NCI-H2107 (cell line): ENCODE measurements around the gene PPAT.

Experiments
- DNase-seq: peaks from one replicate; lab custom pipeline; 2025; lab: John Stamatoyannopoulos, UW

PPAT gene

DNA sequence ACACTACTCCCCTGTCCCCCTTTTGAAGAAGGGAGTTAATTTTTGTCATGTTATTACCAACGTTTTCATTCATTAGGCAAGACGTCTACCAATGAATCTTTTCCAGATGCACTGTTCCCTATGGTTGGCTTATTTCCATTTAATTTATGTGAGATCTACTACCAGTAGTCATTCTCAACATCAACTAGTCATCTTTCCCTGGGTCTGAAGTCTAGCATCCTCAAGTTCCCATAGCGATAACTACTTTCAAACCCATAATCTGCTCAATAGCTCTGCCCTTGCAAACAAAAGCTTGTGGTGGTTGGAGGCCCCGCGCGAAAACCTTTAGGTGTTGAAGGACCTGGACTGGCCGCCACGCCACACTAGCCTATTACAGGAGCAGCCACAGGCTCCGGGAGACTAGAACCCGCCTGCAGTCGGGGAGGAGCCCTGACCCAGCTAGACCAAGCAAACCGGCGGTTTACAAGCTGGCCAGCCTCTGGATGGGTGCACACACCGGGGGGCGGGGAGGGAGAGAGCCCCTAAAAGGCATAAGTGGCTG, 746 bp downstream of the PPAT start:
- no peak for DNase-seq

DNA sequence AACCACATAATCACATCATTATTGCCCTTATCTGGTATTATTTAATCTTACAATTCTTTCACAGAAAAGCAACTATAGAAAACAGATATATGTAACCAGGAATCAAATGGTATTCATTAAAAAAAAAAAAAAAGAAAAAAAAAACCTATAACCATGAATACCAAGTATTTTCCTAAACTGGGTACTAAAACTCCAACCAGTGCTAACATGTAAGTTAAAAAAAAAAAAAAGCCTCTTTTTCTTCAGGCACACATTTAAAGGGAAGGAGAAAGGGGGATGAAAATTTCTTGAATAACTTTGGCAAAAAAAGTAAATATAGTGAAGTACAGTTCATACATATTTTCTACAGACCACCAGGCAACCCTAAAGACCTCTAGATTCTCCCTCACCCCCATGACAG, 2.1 kb downstream of the PPAT start:
- DNase-seq: no peak

DNA sequence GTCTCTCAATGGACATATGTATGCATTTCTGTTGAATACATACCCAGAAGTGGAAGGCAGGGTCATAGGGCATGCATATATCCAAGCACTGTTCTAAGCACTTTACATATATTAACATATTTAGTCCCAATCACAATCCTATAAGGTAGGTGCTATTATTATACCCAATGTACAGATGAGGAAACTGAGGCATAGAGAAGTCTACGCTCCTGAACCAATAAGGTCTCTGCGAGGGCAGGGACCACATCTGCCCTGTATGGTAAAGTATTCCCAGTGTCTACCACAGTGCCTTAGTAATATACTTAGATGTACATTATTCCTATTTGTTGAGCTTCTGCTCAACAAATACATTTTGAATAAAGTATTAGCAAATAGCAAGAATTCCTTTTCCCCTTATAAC, 5.2 kb downstream of the PPAT start:
- DNase-seq: no peak

DNA sequence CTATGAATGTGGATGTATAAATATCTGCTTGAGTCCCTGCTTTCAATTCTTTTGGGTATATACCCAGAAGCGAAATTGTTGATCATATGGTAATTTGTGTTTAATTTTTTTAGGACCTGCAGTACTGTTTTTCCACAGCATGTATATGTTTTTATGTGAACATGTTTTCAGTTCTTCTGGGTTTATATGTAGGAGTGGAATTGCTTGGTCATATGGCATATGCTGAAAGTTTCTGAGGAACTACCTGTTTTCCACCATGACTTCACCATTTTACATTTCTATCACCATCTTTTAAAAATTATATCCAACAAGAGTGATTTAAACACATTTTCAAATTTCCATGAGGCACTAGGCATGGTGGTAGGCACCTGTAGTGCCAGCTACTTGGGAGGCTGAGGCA, 8.2 kb downstream of the PPAT start:
- DNase-seq: no peak

DNA sequence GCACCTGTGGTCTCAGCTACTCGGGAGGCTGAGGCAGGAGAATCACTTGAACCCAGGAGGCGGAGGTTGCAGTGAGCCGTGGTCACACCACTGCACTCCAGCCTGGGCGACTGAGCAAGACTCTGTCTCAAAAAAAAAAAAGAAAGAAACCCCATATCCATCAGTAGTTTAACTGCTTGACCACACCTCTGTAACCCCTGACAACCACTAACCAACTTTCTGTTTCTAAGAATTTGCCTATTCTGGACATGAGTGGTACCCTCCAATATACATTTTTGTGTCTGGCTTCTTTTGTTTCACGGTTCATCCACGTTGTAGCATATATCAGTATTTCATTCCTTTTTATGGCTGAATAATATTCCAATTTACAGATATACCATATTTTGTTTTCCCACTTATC, 9.1 kb downstream of the PPAT start:
- no peak for DNase-seq

DNA sequence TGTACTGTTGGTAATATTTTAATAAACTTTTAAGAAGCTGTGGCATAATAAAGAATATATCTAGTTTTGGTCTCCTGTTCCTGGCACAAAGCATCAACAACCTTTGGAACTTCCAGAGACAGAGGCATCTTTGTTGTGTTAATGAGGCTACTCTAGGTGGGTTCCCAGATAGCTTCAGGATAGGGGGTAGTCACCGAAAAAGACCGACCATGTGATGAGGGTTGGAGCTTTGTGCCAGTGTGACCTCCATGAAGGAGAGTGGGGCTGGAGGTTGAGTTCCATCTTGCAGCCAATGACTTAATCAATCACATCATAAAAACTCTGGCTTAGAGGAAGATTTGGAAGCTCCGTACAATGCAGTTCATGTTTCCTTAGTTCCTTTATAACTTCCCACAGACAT, 9.9 kb downstream of the PPAT start:
- no peak for DNase-seq

DNA sequence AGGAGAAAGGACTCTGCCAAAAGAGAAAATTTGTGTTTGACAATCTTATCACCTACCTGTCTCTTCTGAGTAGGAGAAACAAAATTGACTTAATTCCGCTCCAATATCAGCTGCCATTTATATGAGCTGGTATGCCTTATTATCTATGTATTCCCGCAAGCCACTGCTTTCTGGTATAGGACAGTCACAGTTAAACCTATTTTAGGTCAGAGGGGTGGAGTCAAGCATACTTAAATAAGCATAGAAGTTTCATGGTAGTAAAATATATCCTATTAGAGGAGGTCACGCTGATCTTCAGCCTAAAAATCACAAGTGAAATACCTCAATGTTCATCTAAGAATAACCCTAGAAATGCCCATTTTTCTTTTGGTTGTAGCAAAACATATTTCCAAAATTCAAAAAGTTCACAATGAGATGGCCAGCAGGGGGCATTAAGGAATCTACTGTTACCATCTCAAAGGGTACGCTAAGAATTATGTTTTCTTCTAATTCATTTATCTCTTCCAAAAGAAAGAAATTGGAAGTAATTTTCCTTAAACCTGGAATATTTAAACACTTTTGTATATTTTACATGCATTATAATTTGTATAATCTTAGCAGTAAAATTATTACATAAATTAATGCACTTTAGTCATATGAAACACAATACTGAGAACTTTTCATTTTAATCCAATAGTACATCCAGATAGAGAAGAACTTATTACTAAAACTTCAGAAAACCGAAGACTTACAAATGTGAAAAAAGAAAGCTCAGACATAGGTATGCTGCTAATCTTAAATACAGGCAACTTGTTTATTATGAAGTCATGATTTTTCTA, 10.5 kb downstream of the PPAT start:
- no peak for DNase-seq

DNA sequence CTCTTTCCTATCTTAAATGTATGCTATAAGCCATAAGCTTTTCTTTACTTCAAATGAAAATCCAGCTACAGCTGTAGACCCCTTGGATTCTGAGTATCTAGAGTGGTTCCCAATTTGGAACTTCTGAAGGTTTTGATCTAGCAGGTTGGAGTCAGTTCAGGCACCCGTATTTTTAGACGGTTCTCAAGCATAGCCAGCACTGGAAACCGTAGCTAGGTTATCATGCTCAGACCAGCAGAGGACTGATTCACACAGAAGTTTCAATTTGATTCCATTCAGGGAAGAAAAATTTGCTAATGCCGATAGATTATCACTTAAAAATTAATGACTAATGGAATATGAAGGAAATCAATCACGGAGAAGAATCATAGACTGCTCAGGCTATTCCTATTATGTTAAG, 11.2 kb downstream of the PPAT start:
- DNase-seq: no peak

DNA sequence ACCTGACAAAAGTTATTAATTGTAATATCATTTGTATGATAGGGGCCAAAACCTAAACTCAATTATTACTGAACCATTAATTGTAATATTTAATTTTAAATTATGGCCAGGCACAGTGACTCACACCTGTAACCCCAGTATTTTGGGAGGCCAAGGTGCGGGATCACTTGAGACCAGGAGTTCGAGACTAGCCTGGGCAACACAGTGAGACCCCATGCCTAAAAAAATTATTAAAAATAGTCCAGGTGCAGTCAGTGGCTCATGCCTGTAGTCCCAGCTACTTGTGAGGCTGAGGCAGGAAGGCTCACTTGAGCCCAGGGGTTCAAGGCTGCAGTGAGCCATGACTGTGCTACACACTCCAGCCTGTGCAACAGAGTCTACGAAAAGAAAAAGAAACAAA, 18.0 kb downstream of the PPAT start:
- DNase-seq: no peak

DNA sequence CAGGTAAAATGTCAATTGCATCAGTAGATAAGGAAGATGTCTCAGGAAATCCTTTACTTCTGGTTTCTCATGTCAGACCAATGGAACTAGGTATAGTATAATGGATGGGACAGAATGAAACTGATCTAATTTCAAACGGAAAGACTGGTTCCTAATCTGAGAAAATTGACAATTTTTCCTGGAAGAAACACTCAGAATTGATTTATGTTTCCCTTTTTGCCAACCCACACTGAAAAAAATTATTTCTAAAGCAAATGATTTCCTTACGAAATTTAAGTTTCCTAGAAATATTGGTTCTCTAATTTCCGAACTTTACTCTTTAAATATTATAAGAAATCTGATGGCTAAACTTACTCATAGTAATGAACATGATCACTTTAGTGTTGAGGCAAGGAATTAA, 19.1 kb downstream of the PPAT start:
- DNase-seq: no peak

DNA sequence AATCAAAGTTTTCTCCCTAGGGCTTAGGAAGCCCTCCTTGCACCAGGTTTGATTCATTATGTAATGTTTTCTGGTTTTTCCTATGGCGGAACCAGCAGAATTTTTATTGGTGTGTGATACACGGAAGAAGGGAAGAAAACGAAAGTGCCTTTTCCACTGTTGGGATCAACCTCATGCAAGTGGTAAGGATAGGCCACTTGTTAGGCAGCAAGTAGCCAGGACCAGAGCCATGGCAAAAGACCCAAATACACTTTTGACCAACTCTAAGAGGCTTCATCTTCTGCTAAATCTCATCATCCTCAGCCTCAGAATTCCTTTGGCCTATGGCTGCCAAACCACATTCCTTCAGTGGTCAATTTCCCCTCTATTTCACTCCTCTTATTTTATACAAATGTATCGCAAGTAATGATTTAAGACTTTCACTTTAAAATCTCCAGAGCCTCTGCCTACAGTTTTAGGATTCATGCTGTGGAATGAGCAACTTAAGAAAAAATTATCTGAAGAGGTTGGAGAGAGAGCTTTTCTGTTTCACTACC, 21.2 kb downstream of the PPAT start:
- no peak for DNase-seq

DNA sequence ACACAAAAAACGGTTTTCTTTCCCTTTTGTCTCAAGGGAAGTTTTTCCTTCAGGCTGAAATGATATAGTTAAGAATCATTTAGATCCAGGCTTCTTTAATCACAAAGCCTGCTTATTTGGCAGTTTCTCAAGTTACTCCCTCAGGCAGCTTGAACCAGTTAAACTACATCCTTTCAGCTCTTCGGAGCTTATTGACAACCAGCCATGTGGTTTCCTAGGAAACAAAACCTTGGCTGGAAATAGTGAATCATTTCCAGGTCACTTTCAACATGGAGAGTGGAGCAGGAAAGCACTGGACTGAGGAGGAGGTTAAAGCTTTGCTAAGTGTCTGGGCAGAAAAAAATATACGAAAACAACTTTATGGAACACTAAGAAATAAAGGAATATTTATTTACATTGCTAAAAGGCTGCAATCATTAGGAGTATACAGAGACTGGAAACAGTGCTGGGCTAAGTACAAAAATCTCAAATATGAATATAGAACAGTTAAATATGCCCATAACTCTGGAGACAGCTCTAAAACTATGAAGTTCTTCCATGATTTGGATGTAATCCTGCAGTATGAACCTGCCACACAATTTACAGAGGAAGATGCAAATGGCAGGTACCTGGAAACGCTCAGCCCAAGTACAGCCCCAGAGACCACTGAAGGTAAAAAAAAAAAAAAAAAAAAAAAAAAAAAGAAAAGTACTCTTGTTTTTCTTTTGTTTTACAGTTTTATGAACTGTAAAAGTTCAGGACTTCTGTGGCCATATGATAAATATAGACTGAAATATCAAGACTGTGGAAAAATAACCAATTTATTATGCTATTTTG, 25.0 kb downstream of the PPAT start:
- DNase-seq: peak; percentile 21

DNA sequence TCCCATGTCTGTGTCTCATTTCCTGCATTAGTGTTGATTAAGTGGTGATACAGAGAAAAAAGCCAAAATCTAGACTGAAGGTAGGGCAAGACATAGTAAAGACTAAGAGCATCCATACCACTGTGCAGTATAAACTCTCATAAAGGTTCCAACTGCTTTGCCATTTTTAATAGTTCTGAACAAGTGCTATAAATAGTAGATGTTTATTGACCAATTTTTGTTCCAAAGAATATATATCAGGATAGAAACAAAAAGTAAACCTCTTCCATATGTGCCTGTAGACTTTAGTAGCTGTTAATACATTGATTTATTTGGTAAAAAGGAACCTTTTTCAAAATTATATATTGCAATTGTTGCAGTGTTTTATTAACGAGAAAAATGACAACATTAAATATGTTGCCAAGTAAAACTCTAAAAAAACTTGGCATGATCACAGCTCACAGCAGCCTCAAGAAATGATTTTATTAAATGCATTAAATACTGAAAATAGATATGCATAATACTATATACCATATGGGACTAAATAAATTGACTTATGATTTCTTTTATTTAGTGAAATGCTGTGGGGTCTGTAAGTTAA, 25.8 kb downstream of the PPAT start:
- no peak for DNase-seq

DNA sequence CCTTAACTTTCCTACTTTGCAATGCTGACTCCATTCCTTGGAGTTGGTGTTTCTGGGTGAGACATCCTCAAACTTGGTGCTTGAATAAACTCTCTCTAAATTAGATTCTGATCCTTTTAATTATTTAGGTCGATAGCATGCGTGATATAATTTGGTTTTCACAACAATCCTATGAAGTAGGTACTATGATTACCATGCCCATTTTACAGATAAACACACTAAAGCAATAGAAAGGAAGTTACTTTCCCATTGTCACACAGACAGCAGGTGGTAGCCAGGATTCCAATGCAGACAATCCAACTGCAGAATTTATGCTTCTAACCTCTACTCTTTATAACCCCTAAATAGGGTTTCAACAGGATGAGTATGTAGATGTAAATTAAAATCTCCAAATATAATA, 26.4 kb downstream of the PPAT start:
- no peak for DNase-seq

DNA sequence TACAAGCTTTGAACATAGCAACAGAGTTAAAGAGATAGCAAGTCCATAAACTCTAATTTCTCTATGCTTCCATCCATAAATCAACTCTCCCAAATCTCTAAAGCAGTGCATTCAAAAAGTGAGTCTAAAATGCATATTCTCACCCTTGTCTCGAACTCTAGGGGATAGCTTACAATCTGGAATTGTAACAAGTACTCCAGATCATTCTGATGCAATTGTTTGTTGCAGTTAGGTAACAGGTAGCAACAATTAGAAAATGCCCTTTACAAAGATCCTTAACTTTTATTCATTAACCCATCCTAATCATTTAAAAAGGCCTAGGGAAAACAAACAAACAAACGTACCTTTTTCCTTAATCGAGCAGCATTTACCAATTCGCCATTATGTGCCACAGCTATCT, 29.3 kb downstream of the PPAT start:
- DNase-seq: no peak

DNA sequence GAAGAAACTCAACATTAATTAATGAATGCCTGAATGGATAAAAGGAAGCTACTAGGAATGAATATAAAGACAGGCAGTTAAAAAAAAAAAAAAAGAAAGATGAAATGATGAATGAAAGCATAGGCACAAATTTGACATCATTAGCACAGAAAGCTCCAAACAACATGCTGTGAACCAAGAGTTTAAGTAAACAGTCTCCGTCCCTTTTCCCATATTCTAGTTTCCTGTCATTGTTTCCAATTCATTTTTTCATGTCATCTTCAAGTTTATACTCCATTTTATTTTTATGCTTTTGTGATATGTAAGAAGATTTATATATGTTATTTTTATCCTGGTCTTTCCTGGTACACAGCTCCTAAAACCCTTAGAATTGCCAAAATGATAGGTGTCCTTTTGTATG, 30.4 kb downstream of the PPAT start:
- DNase-seq: no peak

DNA sequence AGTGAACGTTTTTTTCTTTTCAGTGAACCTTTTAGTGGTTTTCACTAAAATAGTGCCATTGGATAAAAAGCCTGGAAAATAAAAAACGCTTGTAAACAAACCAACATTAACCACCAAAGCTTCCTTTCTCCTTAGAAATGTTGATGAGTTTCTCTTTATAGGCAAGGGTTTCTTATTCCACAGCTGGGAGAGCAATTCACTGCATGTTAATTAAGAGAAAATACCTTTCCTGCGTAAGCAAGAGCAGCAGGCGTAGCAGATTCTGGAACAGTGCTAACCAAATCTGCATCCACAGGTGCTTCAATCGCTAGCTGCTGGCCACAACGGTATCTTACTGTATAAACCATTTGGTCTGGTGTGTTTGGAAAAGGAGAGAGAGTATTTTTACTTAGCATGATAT, 34.9 kb downstream of the PPAT start:
- DNase-seq: no peak

DNA sequence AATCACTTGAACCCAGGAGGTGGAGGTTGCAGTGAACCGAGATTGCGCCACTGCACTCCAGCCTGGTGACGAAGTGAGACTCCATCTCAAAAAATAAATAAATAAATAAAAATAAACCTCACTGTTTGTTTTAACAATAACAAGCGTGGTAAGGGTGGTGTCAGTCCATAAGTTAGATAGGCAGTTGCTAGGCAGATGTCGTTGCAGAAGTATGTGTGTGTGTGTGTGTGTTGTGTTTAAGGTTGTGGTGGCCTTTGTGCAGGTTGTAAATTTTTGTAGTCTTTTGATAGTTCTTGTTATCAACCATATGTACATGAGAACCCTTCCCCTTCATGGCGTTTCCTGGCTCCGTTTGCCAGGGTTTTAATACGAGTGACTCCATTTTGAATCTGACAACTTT, 44.1 kb downstream of the PPAT start:
- no peak for DNase-seq

DNA sequence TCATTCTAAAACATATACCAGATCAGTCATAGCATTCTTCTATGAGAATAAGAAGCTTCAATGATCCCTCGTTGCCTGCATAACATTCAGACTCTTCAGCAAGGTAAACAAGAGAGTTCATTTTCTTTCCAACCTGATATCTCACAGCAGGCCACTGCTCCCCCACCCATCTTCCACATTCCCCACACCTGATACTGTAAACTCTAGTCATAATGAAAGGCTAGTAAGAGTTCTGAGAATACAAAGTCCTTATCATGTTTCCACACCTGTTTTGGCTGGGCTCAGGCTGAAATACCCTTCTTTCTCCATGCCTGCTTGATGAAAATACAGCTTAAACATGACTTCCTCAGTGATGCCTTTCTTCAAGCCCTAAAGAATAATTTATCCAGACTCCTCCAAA, 45.9 kb downstream of the PPAT start:
- DNase-seq: no peak

DNA sequence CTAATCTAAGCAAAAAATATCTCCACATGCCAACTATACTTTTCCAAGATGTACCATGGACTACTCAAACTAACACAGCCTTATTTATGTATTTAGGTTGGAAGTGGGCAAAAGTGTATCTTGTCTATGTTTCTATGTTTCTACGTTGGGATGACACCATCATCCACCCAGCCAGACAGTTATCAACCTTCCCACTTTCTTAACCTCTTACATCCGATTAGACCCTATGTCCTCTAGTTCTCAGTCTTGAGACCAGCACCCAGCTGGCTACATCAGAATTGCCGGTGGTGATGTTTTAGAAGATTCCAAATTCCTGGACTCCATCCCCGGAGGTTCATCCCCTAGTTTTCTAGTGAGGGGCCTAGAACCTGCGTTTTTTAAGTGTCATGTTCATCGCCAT, 47.1 kb downstream of the PPAT start:
- DNase-seq: no peak

DNA sequence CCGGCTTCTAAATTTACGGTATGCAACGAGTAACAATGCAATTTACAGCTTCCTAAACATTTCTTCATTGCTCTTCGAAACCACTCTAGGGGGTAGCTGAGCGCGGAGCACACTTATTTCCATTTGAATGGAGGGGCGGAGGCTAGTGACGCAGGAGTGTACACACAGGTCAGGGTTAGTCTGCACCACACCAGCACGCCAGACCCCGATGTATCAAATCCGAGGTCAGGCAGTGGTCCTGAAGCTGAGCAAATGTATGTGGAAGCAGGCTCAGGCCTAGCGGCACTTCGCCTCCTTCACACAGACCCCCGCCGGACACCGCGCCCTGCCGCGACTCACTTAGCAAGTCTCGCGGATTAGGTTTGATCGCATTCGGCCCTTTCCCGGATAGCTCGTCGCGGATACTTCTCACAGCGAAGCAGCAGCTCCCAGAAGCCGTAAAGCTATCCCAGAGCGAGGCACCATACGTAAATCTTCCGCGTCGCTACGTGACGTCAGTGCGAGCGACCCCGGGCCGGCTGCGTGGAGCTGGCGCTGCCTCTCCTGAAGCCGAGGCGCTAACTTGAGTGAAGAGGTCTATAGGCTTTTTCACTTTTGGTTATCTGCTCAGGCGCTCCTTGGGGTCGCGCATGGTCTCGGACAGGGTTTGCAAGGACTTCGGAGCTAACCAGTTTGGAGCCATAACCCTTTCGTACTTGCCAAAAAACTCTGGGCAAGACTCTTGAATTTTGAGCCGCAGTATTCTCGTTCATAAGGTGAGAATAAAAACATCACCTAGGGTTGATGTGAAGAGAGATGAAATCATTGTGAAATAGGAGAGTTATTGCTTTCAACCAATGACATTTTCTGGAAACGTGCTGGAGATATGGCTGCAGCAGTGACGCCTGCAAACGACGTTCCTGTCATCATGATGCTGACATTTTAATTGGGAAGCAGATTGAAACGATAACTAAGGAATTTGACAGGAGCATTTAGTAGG, 48.1 kb downstream of the PPAT start, which contains the start of gene AASDH:
TSS of gene AASDH (minus strand) at position 469 of the 979 bp plus-strand sequence. CDS start 3,192 bp downstream, outside the sequence.
- DNase-seq: peak; percentile 75
